Choroid plexus epithelial cell (primary cell): ENCODE data around the gene LYRM2.
A peak's percentile ranks its signal among the peaks of the same experiment; 100 is the strongest.

Experiments
- DNase-seq: peaks from one replicate; pipeline ENCODE4 v3.0.0-alpha.2; 2010; ENCODE audit warnings: low read depth
- H3K4me3 ChIP-seq: 2 replicates; pipeline ENCODE4 v1.5.1; 2011; ENCODE audit warnings: low read depth, mild to moderate bottlenecking, control low read depth, low read length, moderate library complexity
- TF ChIP-seq, protein P1 (sequence below): conservative IDR thresholded peaks from 2 replicates; pipeline ENCODE4 v1.5.1; 2011; ENCODE audit warnings: low read depth, mild to moderate bottlenecking, control low read depth, inconsistent platforms, low read length, moderate library complexity

Gene LYRM2

DNA sequence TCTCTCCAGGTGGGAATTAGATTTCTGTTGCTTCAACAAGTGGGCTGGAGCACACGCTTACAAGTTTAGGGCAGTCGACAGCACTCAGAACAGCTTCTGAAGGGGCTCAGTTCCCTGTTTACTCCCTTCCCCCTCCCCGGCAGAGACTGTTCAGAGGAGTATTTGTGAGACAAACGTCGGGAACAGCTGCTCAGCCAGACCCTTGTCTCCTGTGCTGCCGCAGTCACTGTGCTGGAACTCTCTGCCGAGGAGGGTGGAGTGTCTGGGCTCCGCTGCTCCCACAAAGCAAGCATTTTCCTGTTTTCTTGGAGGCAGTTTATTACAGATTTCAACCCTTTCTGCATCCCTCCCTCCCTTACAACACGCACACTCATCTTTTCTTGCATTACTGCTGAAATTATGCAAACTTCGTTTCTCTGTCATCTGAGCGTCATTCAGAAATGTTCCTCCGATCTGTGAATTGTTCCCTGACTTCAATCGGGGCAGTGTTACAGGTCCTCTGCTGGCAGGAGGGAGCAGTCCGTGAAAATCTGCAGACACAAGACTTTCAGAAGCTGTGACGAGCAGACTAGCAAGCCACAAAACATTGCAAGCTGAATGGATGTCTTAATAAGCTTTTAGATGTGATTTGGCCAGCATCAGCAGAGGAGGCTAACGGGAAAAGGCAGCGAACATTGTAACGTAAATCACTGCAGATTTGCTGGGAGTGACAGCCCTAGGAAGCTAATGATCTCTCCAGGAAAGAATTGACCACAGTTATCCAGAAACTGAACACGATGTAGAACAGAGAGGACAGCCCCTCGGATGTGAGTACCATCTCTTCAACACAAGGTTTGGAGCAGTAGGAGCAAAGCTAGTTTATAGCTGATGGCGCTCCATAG lies 76.2 kb downstream of the LYRM2 start:
- no peak for DNase-seq
- no peak overlapping the region for H3K4me3 ChIP-seq
- TF ChIP-seq, protein P1, sequence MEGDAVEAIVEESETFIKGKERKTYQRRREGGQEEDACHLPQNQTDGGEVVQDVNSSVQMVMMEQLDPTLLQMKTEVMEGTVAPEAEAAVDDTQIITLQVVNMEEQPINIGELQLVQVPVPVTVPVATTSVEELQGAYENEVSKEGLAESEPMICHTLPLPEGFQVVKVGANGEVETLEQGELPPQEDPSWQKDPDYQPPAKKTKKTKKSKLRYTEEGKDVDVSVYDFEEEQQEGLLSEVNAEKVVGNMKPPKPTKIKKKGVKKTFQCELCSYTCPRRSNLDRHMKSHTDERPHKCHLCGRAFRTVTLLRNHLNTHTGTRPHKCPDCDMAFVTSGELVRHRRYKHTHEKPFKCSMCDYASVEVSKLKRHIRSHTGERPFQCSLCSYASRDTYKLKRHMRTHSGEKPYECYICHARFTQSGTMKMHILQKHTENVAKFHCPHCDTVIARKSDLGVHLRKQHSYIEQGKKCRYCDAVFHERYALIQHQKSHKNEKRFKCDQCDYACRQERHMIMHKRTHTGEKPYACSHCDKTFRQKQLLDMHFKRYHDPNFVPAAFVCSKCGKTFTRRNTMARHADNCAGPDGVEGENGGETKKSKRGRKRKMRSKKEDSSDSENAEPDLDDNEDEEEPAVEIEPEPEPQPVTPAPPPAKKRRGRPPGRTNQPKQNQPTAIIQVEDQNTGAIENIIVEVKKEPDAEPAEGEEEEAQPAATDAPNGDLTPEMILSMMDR = no peak

DNA sequence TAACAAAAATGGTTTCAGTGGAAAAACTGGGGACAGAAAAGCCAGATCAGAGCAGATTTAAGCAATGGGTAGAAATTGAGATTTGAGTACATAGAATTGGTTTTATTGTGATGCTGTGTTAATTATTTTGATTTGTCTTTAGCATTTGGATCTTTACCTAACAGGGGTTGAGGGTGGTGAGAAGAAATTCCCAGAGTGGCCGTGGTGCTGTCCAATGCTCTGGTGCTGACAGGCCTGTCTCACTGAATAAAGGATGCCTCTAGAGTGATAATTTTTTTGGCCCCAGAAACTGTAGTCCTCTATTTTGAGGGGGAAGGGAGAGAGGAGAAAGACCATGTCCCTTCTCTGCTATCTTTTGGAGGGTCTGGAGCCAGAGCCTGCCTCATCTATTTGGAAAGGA lies 79.1 kb downstream of the LYRM2 start:
- H3K4me3 ChIP-seq = no peak overlapping the region
- TF ChIP-seq, protein P1 = no peak
- DNase-seq = peak; percentile 18

DNA sequence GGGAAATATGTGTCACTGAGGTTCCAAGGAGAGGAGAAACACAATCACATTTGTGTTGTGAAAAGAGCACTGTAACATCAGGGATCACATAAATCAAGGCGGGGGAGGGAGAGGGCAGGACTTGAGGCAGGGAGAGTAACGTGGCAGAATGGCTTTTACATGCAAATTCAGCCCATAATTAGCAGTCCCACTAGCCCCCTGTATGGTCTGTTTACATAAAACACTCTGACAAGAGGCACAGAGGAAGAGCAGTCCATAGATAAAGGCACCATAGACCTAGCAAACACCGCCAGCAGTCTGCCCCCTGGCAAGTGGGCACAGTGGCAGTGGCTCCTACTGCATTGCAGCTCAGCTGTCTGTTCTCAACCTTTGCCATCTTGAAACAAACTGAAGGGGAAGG lies 82.7 kb downstream of the LYRM2 start:
- DNase-seq = no peak
- TF ChIP-seq, protein P1 = no peak
- H3K4me3 ChIP-seq = no peak overlapping the region

DNA sequence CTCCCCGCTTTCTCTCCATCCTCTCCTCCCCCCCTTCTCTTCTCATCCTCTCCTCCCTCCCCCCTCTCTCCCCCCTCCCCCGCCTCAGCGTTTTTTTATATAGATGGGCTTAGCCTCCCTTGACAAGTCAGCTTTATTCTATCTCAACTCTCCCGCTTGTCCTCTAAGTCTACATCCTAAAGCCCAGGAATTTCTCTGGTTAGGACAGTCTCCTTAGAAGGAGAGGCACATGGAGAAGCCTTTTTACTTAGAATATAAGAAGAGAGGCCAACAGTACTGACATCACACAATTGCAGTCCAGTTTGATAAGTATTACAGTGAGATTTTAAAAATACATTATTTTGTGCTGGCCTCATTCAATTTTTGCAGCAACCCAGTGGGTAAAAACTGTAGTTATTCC lies 83.5 kb downstream of the LYRM2 start:
- H3K4me3 ChIP-seq = no peak overlapping the region
- TF ChIP-seq, protein P1 = no peak
- DNase-seq = no peak

DNA sequence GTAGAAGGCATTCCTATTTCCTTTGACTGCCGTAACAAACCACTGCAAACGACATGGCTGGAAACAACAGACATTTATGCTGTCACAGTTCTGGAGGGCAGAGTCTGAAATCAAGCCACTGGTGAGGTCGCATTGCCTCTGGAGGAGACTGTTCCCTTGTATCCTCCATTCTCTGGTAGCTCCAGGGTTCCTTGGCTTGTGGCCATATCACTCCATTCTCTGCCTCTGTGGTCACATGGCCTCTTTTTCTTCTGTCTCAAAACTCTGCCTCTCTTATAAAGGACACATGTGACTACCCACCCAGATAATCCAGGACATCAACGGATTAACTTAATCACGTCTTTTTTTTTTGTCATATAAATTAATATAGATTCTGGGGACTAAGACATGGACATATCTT lies 84.4 kb downstream of the LYRM2 start:
- no peak overlapping the region for H3K4me3 ChIP-seq
- DNase-seq = no peak
- TF ChIP-seq, protein P1 = no peak

DNA sequence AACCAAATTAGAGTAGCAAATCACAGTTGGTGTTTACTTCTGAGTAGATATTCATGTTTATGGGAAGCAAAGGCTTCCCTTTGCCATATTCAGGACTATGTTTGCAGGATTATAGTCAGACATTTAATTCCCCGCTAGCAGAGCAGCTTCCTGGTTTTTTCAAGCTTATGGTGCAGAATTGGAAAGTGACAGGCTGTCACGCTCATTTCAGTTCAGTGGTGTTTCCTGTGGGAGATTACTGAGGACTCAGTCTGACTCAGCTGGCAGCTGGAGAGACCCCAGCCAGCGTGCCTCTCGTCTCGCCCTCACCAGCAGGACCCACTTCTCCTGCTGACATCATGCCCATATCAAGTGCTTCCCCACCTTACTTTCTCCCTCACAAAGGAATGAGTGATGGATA lies 85.1 kb downstream of the LYRM2 start:
- TF ChIP-seq, protein P1 = no peak
- no peak for DNase-seq

DNA sequence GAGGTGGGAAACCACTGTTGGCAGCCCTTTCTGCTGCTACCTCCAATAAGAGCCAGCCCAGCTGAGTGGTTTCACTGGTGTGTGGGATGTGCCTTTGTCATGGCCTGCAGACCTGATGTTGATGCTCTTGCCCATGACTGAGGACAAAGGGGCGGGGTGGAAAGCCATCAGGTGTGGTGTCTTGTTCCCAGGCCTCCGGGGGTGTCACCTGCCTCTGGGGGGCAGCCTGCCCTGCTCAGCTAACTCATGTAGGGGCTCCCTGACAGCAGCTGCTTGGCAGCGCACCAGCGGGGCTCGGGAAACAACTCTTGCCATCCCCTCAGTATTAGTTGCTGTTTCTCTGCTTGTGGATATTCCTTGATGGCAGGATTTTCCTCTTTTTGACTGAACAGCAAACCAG lies 91.3 kb downstream of the LYRM2 start:
- TF ChIP-seq, protein P1 = no peak
- DNase-seq = no peak
- no peak overlapping the region for H3K4me3 ChIP-seq

More for the DNA sequence above, 85.1 kb downstream of the LYRM2 start:
- H3K4me3 ChIP-seq = no peak overlapping the region
